Transverse colon (tissue), 4 donors: ENCODE results near the gene LZTFL1. TPM values are rescaled to one million over a fixed set of nuclear protein-coding genes. Genes with fewer than 3 reads are reported as not detected.

Experiments
- DNase-seq: peaks from one replicate; pipeline ENCODE4 v3.0.0-alpha.2; 2019
- H3K27ac ChIP-seq, 4 donors: fragments of 200-600 bp; sonication (generic); 2 replicates each; pipeline ENCODE4 v1.5.1; 2016 to 2018; ENCODE audit warnings: inconsistent platforms in 4 of 4
- H3K27me3 ChIP-seq: fragments of 200-600 bp; sonication (generic); 2 replicates; pipeline ENCODE4 v1.5.1; 2017; ENCODE audit warnings: inconsistent platforms
- H3K36me3 ChIP-seq, 4 donors: fragments of 200-600 bp; sonication (generic); 2 replicates each; pipeline ENCODE4 v1.5.1; 2017 to 2019; ENCODE audit warnings: inconsistent platforms in 4 of 4
- H3K4me1 ChIP-seq, 4 donors: fragments of 200-600 bp; sonication (generic); 2 replicates each; pipeline ENCODE4 v1.5.1; 2017 to 2020; ENCODE audit warnings: inconsistent platforms in 4 of 4
- H3K4me3 ChIP-seq, 4 donors: fragments of 200-600 bp; sonication (generic); 1 replicate in 1 of 4; 2 replicates in 3 of 4; pipeline versions ENCODE4 v1.5.1 to v1.6.1; 2017 to 2019; ENCODE audit warnings: inconsistent platforms in 4 of 4
- H3K9me3 ChIP-seq, 2 donors: fragments of 200-600 bp; sonication (generic); 2 replicates each; pipeline ENCODE4 v1.5.1; 2017 to 2019; ENCODE audit warnings: inconsistent platforms in 2 of 2
- EP300 ChIP-seq: sonication (generic); formaldehyde crosslinking; IDR thresholded peaks from one replicate; pipeline ENCODE4 v1.6.1; 2017; ENCODE audit warnings: antibody characterized with exemption, low read depth
- POLR2A ChIP-seq: fragments of 450-650 bp; IDR thresholded peaks from one replicate; pipeline ENCODE4 v1.6.1; 2016; ENCODE audit warnings: antibody characterized with exemption, mild to moderate bottlenecking, moderate library complexity
- POLR2AphosphoS5 ChIP-seq, 3 donors: sonication (generic); formaldehyde crosslinking; IDR thresholded peaks; one replicate each; pipeline ENCODE4 v1.6.1; 2016; ENCODE audit warnings: antibody characterized with exemption in 3 of 3
- WGBS, 2 donors: methylation state at CpG; one replicate each; pipeline ENCODE4 v1.1.5; 2018; ENCODE audit warnings: low coverage in 1 of 2; 5-methylcytosine and 5-hydroxymethylcytosine counted together
- in situ Hi-C, 4 donors: fragments of 200-750 bp; cut with MboI; loops; one replicate each; pipeline versions ENCODE4 v1.15.0 to v1.15.1; 2017; ENCODE audit warnings: low sequenced_read_pairs in 3 of 4, low pct_ligation_motif_present in 1 of 4, low pct_unique_long_range_greater_than_20kb in 1 of 4
- intact Hi-C: fragments of 100-400 bp; cut with DNase I; formaldehyde crosslinking; loops from one replicate; pipeline ENCODE4 v1.15.1; 2023; ENCODE audit warnings: low total_unique reads
- total RNA-seq, 4 donors: library from RNA; depleted of rRNA; stranded (reverse); fragments of >200 nt; gene quantifications; one replicate each; pipeline ENCODE4 v1.1.0, GENCODE V29; 2016
- TF ChIP-seq, protein P1 (sequence below), 5 experiments: fragments of 200-600 bp in 3 of 5; fragments of 450-650 bp in 2 of 5; sonication (generic) in 3 of 5; IDR thresholded peaks; 1 replicate in 2 of 5; 2 replicates in 3 of 5; pipeline ENCODE4 v1.5.1; 2016 to 2017; ENCODE audit warnings: antibody characterized with exemption in 5 of 5, inconsistent platforms in 3 of 5, mild to moderate bottlenecking in 2 of 5, moderate library complexity in 1 of 5

The LZTFL1 gene
- total RNA-seq, 4 donors from 2014 or later, result 3.7 to 10.3 (median 7.8) TPM

- in situ Hi-C loops, result no loop called here
- Histone ChIP-seq H3K36me3 (no peaks in the 10 kb centered on the region), H3K4me3 (no peak overlapping the region), H3K9me3 (no peaks in the 10 kb centered on the region), H3K27ac (no peak overlapping the region), H3K4me1 (no peaks in the 10 kb centered on the region), H3K27me3 (no peaks in the 10 kb centered on the region)
- TF ChIP-seq, protein P1, sequence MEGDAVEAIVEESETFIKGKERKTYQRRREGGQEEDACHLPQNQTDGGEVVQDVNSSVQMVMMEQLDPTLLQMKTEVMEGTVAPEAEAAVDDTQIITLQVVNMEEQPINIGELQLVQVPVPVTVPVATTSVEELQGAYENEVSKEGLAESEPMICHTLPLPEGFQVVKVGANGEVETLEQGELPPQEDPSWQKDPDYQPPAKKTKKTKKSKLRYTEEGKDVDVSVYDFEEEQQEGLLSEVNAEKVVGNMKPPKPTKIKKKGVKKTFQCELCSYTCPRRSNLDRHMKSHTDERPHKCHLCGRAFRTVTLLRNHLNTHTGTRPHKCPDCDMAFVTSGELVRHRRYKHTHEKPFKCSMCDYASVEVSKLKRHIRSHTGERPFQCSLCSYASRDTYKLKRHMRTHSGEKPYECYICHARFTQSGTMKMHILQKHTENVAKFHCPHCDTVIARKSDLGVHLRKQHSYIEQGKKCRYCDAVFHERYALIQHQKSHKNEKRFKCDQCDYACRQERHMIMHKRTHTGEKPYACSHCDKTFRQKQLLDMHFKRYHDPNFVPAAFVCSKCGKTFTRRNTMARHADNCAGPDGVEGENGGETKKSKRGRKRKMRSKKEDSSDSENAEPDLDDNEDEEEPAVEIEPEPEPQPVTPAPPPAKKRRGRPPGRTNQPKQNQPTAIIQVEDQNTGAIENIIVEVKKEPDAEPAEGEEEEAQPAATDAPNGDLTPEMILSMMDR (IDR thresholded peaks at IDR 0.05), result no peak
- TF ChIP-seq EP300, result no peak
- no peak for TF ChIP-seq POLR2A
- TF ChIP-seq POLR2AphosphoS5 (IDR thresholded peaks at IDR 0.05), result no peak
- WGBS, 2 donors, result 66 to 86% methylated on average over 4 of the region's 4 CpGs
- no peak for DNase-seq
- intact Hi-C loops, result no loop called here
Observed at GRCh38 chr3:45873638-45874037, 31.7 kb upstream of the LZTFL1 start.

DNA sequence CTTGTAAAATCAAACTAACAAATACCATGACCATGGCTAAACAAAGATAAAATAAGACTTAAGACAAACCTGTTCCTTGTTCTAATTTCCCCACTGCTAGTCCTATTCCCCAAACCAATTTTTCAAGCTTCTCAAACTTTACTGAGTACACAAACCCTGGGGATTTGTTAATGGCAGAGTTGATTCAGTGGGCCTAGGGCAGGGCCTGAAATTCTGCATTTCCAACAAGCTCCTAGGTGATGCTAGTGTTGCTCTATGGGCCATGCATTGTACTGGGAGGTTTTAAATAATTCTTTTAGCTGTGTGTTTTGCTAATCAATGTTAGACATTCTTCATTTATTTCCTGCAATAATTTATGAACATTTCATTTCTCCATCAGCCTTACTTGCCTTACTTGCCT, 31.1 kb upstream of the LZTFL1 start:
- Histone ChIP-seq H3K4me1 (no peaks in the 10 kb centered on the region), H3K36me3 (no peaks in the 10 kb centered on the region), H3K27me3 (no peaks in the 10 kb centered on the region), H3K9me3 (no peaks in the 10 kb centered on the region), H3K27ac (no peak overlapping the region), H3K4me3 (no peak overlapping the region)
- in situ Hi-C loops, result no loop called here
- no peak for DNase-seq
- intact Hi-C loops, result no loop called here
- TF ChIP-seq POLR2AphosphoS5 (IDR thresholded peaks at IDR 0.05) (no peak), POLR2A (no peak), EP300 (no peak)
- TF ChIP-seq, protein P1 (IDR thresholded peaks at IDR 0.05), result no peak

- intact Hi-C loops (no loop called here), in situ Hi-C loops (no loop called here)
- Histone ChIP-seq H3K4me3 (no peak overlapping the region), H3K9me3 (no peaks in the 10 kb centered on the region), H3K27me3 (no peaks in the 10 kb centered on the region), H3K36me3 (no peaks in the 10 kb centered on the region), H3K4me1 (no peaks in the 10 kb centered on the region), H3K27ac (no peak overlapping the region)
- no peak for DNase-seq
- TF ChIP-seq, protein P1 (IDR thresholded peaks at IDR 0.05), result no peak
- TF ChIP-seq POLR2AphosphoS5 (IDR thresholded peaks at IDR 0.05), result no peak
- 89 to 100% methylated on average over 2 of the region's 2 CpGs for WGBS, 2 donors
Observed at GRCh38 chr3:45872569-45872968, 30.6 kb upstream of the LZTFL1 start.

- TF ChIP-seq POLR2A (no peak), EP300 (no peak)
- TF ChIP-seq, protein P1 (IDR thresholded peaks at IDR 0.05), result no peak
- no peak for DNase-seq
- Histone ChIP-seq H3K4me3 (no peak overlapping the region), H3K27ac (no peak overlapping the region), H3K4me1 (no peaks in the 10 kb centered on the region), H3K27me3 (no peaks in the 10 kb centered on the region), H3K9me3 (no peaks in the 10 kb centered on the region), H3K36me3 (no peaks in the 10 kb centered on the region)
- 87 to 90% methylated on average over 3 to 6 of the region's 6 CpGs for WGBS, 2 donors
- in situ Hi-C loops (no loop called here), intact Hi-C loops (no loop called here)
Observed at GRCh38 chr3:45871780-45872179, 29.9 kb upstream of the LZTFL1 start.
